GM21381 (cell line): ENCODE results near the gene TNFRSF8.
"Not testable (repeated sequence)": the region's sequence is repeated elsewhere in the genome, so short reads cannot be mapped to it uniquely, and the experiment has no call there.

Source experiments
- ATAC-seq: cut with Tn5 transposase; IDR thresholded peaks from one replicate; pipeline ENCODE4 v1.9.1; 2021; ENCODE audit warnings: mild to moderate bottlenecking, moderate library complexity; ENCODE audit not compliant: unreplicated experiment

TNFRSF8 gene

GRCh38 chr1:12063141-12064072, at the start of gene TNFRSF8:
TNFRSF8 (plus strand) TSS chr1:12063303; CDS start chr1:12063599, 296 bp downstream.
- no peak for ATAC-seq

GRCh38 chr1:12014141-12014991, 48.7 kb upstream of the TNFRSF8 start:
- ATAC-seq: no peak

- ATAC-seq: no peak
Observed at GRCh38 chr1:12015001-12015491, 48.1 kb upstream of the TNFRSF8 start.

DNA sequence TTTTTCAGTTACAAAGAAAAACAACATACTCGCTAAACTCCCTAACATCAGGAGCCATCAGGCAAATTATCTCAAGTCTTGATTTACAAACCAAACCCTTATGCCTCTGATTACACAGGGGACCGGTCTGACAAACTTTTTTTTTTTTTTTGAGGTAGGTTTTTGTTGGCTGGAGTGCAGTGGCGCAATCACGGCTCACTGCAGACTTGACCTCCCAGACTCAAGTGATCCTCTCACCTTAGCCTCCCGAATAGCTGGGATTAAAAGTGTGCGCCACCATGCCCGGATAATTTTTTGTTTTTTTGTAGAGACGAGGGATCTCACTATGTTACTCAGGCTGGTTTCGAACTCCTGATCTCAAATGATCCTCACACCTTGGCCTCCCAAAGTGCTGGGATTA, 47.6 kb upstream of the TNFRSF8 start:
- ATAC-seq: no peak

GRCh38 chr1:12016182-12016581, 46.9 kb upstream of the TNFRSF8 start:
- no peak for ATAC-seq

GRCh38 chr1:12019858-12020509, 43.1 kb upstream of the TNFRSF8 start:
- no peak for ATAC-seq

DNA sequence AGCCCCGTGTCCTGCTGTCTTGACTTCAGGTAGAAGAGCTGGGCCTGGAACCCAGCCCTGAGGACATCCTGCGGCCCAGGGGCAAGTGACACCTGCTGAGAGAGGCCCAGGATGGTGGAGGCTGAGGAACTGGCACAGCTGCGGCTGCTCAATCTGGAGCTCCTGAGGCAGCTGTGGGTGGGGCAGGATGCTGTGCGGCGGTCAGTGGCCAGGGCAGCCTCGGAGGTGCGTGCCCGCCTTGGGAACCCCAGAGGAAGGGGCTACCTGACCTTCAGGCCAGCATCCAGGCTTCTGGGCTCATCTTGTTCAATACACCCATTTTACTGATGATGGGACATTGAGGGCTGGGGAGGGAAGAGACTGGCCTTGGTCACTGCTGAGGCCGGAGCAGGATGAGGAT, 41.5 kb upstream of the TNFRSF8 start:
- ATAC-seq: no peak

DNA sequence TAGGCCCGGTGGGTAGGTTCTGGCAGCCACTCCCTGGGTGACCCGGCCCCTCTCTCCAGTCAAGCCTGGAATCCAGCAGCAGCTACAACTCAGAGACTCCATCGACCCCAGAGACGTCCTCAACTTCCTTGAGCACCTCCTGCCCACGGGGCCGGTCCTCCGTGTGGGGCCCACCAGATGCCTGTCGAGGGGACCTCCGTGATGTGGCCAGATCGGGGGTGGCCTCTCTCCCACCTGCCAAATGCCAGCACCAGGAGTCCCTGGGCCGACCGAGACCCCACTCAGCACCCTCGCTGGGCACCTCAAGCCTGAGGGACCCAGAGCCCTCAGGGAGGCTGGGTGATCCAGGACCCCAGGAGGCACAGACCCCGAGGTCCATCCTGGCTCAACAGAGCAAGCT, 41.1 kb upstream of the TNFRSF8 start:
- no peak for ATAC-seq

GRCh38 chr1:12026586-12026985, 36.5 kb upstream of the TNFRSF8 start:
- no peak for ATAC-seq

- no peak for ATAC-seq
Observed at GRCh38 chr1:12028248-12028647, 34.9 kb upstream of the TNFRSF8 start.

DNA sequence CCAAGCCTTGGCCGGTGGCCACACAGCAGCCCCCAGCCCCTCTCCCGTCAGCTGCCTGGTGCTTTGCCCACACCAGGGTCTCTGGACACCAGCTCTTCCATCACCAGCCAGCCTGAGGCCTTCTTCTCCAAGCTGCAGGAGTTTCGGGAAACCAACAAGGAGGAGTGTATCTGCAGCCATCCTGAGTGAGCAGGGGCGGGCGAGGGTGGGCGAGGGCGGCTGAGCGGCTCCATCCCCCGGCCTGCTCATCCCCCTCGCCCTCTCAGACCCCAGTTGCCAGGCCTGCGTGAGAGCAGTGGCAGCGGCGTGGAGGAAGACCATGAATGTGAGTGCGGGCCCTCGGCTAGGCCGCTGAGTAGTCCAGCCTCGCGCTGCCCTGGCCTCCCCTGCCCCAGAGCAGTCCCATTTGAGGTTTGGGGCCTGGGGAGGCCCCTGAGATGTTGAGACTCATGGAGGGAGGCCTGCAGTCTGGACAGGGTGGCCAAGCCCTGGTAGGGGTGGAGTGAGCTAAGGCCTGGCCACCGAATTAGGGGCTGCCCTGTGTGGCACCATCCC, 34.1 kb upstream of the TNFRSF8 start:
- ATAC-seq: no peak

GRCh38 chr1:12029720-12030339, 33.3 kb upstream of the TNFRSF8 start:
- no peak for ATAC-seq

DNA sequence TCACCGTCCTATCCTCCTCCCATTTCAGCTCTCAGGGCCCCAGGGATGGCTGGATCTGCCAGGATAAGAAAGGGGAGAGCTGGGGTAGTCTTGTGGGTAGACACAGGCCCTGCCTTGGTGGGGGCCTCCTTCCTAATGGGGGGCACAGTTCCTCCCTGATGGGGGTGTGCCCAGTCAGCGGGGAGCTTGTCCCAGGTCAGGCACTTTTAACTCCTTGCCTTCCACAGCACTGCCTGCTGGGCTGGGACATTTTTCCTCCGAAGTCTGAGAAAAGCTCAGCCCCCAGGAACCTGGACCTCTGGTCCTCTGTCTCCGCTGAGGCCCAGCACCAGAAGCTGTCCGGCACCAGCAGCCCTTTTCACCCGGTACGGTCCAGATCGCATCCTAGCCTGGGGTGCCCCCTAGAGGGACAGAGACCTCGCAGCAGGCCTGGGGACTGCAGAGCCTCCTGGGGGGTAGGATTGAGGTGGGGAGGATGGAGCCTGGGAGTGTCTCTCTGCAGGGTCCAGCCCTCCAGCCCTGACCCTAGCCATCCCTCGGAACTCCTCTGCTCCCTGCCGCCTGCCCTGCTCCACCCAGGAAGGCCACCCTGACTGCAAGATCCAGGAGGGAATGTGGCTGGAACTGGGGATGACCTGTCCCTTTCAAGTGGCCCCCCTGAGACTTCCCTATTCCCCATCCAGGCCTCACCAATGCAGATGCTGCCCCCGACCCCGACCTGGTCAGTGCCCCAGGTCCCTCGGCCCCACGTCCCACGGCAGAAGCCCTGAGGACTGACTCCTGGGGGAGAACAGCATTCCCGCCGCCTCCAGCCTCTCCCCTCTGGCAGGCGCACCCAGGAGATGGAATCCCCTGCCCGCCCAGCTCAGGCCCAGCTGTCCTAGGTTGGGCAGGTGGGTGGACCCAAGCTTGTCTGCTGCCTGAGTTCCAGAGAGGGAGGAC, 31.8 kb upstream of the TNFRSF8 start:
- peak; percentile 46 for ATAC-seq

- no peak for ATAC-seq
Observed at GRCh38 chr1:12032161-12032621, 30.9 kb upstream of the TNFRSF8 start.

DNA sequence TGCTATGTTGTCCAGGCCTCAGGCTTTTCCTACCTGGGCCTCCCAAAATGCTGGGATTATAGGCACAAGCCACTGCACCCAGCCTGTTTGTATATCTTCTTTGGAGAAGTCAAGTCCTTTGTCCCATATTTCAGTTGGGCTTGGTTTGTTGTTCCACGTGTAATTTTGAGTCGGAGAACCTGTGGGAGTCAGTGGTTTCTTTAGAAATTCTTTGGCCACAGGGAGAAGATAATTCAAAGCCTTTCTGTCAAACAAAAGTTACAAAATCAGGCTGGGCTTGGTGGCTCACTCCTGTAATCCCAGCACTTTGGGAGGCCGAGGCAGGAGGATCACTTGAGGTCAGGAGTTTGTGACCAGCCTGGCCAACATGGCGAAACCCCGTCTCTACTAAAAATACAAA, 29.7 kb upstream of the TNFRSF8 start:
- not testable (repeated sequence) for ATAC-seq

- no peak for ATAC-seq
Observed at GRCh38 chr1:12034381-12034801, 28.7 kb upstream of the TNFRSF8 start.

DNA sequence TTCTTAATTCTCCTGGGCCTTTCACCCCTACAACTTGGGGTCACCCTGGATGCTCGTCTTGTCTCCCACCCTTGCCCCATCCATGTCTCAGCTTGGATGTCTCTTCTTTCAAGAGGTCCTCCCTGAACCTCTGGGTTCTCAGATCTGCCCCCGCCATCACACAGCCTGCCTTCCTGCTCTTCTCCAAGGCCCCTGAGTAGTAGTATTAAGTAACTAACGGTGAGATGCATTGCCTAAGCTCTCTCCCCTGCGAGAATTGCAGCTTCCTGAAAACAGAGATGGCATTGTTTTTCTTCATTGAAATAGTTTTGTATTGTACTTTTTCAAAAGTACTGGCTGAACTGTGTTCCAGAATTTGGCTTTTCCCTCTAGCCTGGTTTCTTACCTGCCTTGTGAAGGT, 27.8 kb upstream of the TNFRSF8 start:
- no peak for ATAC-seq

- ATAC-seq: no peak
Observed at GRCh38 chr1:12037486-12038355, 25.4 kb upstream of the TNFRSF8 start.
